IPS-15b (cell line): ENCODE data around the gene DAZAP1.
A peak's percentile ranks its signal among the peaks of the same experiment; 100 is the strongest.
"Not testable (repeated sequence)": the region's sequence is repeated elsewhere in the genome, so short reads cannot be mapped to it uniquely, and the experiment has no call there.

Source experiments
- H3K27me3 ChIP-seq: one replicate; pipeline ENCODE4 v1.6.1; 2013; ENCODE audit warnings: low read length; ENCODE audit not compliant: control insufficient read depth, insufficient read depth
- H3K36me3 ChIP-seq: one replicate; pipeline ENCODE4 v1.6.1; 2013; ENCODE audit warnings: low read length; ENCODE audit not compliant: control insufficient read depth, insufficient read depth
- H3K4me1 ChIP-seq: one replicate; pipeline ENCODE4 v1.6.1; 2013; ENCODE audit warnings: mild to moderate bottlenecking, low read length; ENCODE audit not compliant: control insufficient read depth, insufficient read depth
- H3K4me3 ChIP-seq: one replicate; pipeline ENCODE4 v1.5.1; 2013; ENCODE audit warnings: low read depth, low read length
- H3K9ac ChIP-seq: one replicate; pipeline ENCODE4 v1.6.1; 2013; ENCODE audit warnings: low read depth, mild to moderate bottlenecking, low read length
- H3K9me3 ChIP-seq: one replicate; pipeline ENCODE4 v1.6.1; 2013; ENCODE audit warnings: mild to moderate bottlenecking, low read length; ENCODE audit not compliant: control insufficient read depth, insufficient read depth

Gene DAZAP1

GRCh38 chr19:1438035-1438932, 30.9 kb downstream of the DAZAP1 start, which contains the start of gene RPS15:
RPS15 (plus strand) TSS chr19:1438396; CDS start chr19:1438426, 30 bp downstream.
- Histone ChIP-seq H3K27me3 (no peaks in the 10 kb centered on the region), H3K9me3 (no peaks in the 10 kb centered on the region), H3K9ac (peak within 1 kb of the TSS; percentile 98), H3K4me3 (peak within 1 kb of the TSS; percentile 89), H3K4me1 (no peaks in the 10 kb centered on the region), H3K36me3 (peaks cover 51% of the 10 kb centered on the region)

DNA sequence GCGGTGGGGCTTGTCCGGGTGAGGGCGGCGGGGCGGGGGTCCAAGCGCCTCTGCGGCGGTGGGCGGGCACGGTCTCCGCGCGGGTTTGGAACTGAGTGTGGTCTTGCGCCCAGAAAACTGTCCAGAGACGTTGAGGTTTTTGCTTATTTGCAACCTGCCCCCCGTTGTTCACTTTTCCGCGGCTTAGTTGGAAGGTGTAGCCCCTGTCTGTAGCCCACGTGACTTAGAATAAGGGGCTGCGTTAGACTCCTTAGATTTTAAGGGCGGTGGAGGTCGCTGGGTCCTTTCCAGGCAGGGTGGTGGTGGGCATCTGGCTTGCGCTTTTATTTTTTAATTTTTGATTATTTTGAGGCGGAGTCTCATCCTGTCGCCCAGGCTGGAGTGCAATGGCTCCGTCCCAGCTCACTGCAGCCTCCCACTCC, 31.6 kb downstream of the DAZAP1 start:
- Histone ChIP-seq H3K36me3 (peaks cover 44% of the 10 kb centered on the region), H3K9ac (peak overlapping the region; percentile 98), H3K4me3 (peak overlapping the region; percentile 89), H3K27me3 (no peaks in the 10 kb centered on the region), H3K4me1 (peaks cover 1% of the 10 kb centered on the region), H3K9me3 (no peaks in the 10 kb centered on the region)

DNA sequence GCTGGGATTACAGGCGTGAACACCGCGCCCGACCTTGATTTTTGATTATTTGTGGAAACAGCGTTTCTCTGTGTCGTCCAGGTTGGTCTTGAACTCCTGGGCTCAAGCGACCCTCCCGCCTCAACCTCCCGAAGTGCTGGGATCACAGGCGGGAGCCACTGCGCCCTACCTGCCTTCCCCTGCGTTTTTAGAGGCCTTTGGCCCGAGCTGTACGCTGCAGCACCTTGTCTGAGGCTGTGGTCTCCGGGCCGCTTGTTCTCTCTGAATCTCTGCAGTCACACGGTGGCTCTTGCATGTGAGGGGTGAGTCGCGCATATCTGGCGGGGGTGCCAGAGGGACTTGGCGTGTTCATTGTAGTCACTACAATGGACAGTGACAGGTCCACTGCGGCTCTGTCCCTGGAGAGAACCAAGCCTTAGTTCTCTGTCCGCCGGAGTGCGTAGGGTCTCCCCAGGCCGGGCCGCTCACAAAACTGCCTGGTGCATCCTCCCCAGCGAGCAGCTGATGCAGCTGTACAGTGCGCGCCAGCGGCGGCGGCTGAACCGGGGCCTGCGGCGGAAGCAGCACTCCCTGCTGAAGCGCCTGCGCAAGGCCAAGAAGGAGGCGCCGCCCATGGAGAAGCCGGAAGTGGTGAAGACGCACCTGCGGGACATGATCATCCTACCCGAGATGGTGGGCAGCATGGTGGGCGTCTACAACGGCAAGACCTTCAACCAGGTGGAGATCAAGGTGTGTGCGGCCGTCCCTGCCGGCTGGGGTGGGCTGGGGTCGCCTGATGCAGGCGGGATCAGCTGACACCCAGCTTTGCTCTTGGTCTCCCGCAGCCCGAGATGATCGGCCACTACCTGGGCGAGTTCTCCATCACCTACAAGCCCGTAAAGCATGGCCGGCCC, 32.4 kb downstream of the DAZAP1 start:
- Histone ChIP-seq H3K36me3 (peaks cover 36% of the 10 kb centered on the region), H3K9ac (peak overlapping the region; percentile 98), H3K4me3 (peak overlapping the region; percentile 89)
- H3K9me3 ChIP-seq, H3K4me1 ChIP-seq, H3K27me3 ChIP-seq: not testable (repeated sequence)

DNA sequence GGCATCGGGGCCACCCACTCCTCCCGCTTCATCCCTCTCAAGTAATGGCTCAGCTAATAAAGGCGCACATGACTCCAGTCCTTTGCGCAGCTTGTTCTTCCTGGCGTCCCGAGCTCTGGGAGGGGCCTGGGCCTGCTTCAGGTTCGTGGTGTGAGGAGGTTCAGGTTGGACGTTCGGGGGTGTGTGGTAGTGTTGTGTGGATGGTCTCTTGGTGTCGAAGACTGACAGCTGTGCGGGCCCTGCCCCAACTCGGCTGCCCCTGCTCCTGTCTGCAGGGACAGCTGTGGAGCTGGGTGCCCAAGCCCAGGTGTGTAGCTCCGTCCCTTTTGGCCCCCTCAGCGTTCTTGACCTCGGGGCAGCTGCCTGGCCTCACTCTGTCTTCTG, 33.0 kb downstream of the DAZAP1 start:
- no peak overlapping the region for H3K4me3 ChIP-seq
- H3K27me3 ChIP-seq = no peaks in the 10 kb centered on the region
- H3K36me3 ChIP-seq = peaks cover 34% of the 10 kb centered on the region
- no peaks in the 10 kb centered on the region for H3K9me3 ChIP-seq
- H3K4me1 ChIP-seq = peaks cover 3% of the 10 kb centered on the region
- H3K9ac ChIP-seq = no peak overlapping the region

DNA sequence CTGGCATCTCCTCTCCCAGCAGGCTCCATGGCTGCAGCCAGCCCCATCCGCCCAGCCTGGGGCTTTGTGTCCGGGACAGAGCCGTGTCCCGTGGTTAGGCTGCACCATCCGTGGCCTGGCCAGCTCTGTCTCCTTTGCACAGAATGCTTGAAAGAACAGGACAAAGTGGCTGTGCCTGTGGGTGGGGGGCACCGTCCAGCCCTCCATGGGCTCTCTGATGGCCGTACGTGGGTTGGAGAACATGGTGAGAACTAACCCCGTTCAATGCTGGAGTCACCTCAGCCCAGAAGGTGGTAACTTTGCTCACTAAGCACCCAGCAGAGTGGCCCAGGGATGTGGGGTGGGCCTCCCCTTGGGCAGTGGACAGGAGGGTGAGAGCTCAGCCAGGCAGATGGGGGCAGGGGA, 33.6 kb downstream of the DAZAP1 start:
- Histone ChIP-seq H3K4me1 (peaks cover 3% of the 10 kb centered on the region), H3K27me3 (no peaks in the 10 kb centered on the region), H3K9ac (no peak overlapping the region), H3K9me3 (no peaks in the 10 kb centered on the region), H3K36me3 (peaks cover 30% of the 10 kb centered on the region), H3K4me3 (no peak overlapping the region)

GRCh38 chr19:1441677-1442438, 34.5 kb downstream of the DAZAP1 start:
- Histone ChIP-seq H3K36me3 (peaks cover 30% of the 10 kb centered on the region), H3K4me1 (peaks cover 3% of the 10 kb centered on the region), H3K27me3 (peaks cover 3% of the 10 kb centered on the region), H3K9ac (no peak overlapping the region), H3K9me3 (no peaks in the 10 kb centered on the region), H3K4me3 (no peak overlapping the region)

DNA sequence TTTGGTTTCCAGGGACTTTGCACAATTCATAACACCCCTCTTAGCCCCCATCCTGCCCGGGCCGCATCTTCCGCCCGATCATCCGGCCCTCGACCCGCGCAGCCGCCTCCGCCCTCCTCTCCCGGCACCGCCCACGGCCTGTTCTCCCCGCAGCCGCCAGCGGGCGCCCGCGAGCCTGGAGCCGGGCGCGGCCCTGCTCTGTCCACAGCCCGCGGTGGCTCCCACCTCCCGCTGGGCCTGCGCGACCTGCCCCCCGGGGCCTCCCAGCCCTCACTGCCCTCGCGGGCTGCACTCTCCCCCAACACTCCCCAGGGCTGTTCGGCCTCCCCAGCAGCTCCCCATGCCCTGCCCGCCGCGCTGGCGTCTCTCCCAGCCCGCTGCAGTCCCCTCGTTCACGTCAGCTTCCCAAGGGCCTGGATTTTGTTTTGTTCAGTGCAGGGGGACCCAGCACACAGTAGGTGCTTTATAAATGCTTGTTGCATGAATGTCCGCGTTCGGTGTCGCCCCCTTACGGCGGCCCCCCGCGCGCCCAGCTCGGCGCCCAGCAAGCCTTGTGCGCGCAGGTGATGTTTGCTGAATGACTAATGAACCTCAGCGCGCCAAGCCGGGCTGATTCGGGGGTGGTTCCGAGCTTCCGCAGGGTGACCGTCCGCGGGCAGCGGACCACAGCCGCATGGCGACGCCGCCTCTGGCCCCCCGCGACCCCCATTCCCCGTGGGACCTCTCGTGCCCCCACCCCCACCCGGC, 38.0 kb downstream of the DAZAP1 start:
- Histone ChIP-seq H3K4me1 (peaks cover 3% of the 10 kb centered on the region), H3K36me3 (peaks cover 20% of the 10 kb centered on the region), H3K27me3 (peaks cover 33% of the 10 kb centered on the region), H3K9ac (no peak overlapping the region), H3K4me3 (peak overlapping the region; percentile 58), H3K9me3 (no peaks in the 10 kb centered on the region)

DNA sequence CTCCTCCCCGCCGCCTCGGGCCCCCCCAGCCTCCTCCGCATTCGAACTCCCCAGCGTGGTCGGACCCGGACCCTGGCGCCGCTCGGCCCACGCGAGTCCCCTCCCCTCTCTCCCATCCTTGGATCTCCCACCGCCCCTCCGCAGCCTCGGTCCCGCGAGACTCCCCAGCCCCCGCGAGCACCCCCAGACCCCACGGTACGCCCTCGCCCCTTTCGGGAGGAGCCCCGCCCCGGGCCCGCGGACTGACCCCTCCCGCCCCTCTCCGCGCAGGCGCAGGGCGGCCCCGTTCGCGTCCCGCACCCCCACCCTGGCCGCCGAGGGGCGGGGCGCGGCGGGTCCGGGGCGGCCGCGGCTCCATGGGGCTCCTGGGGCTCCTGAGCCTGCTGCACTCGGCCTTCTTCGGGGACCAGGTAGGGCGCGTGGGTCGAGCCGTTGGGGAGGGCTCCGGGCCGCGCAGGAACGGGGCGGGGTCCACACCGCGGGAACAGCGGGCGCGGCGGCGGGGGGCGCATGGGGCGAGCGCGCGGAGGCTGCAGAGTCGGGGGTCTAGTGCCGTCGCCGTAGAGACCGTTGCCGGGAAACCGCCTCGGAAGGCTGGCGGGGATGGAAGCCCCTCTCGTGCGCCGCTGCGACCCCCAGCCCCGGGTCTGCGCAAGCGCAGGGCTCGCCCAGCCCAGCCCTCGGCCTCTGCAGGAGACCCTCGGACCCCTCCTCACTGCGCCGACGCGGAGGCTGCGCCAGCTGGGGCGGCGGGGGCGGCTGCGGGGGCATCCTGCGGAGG, 38.7 kb downstream of the DAZAP1 start:
- Histone ChIP-seq H3K9me3 (no peaks in the 10 kb centered on the region), H3K4me3 (peak overlapping the region; percentile 58), H3K9ac (no peak overlapping the region), H3K36me3 (peaks cover 12% of the 10 kb centered on the region), H3K4me1 (peaks cover 3% of the 10 kb centered on the region), H3K27me3 (peaks cover 41% of the 10 kb centered on the region)

DNA sequence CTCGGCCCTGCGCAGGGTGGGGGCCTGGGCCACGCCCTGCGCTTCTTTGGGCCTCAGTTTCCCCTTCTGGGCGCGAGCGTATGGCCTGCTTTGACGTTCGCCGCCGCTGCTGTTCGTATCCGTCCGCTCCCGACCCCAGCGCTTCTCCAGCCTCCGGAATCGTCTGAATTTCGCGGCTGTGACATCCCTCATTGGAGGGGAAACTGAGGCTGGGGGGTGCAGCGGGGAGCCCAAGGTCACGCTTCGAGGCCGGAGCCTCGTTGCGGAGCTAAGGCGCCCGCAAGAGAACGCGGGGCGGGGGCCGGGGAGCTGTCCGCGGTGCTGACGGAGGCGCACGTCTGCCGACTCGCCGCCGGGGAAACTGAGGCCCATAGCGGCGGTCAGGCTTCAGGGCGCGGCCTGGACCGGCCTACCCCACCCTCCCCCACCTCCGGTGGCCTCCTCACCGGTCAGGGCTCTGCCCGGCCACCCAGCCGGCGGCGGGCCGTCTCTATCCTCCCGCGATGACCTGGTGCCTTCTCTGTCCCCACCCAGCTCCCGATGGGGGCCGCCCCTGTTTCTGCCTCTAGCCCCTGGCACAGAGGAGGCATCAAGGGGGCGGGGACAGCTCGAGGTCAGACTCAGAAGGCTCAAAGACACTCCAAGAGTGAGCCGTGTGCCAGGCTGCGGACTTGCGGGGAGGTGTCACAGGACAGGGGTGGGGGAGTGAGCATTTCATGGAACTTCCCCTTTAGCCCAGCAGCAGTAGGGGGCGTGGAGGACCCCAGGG, 39.5 kb downstream of the DAZAP1 start:
- Histone ChIP-seq H3K4me1 (peaks cover 3% of the 10 kb centered on the region), H3K27me3 (peaks cover 46% of the 10 kb centered on the region), H3K9me3 (no peaks in the 10 kb centered on the region), H3K36me3 (peaks cover 5% of the 10 kb centered on the region), H3K9ac (no peak overlapping the region), H3K4me3 (peak overlapping the region; percentile 32)

DNA sequence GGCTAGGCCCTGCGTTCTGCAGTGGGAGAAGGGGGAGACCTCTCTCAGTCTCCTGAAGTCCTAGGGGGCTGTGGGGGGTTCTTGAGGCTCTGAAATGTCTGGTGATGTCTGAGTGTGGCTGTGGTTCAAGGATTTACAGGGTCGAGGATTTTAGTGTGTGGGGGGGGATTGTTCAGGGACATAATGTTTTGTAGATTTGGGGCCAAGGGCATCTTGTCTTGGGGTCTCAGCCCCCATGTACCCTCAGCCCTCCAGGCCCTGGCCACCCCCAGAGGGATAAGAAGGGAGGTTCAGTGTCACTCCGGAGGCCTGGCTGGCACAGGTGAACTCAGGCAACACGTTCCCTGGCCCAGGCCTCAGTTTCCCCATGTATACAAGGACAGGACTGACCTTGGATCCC, 40.1 kb downstream of the DAZAP1 start:
- H3K27me3 ChIP-seq = peaks cover 52% of the 10 kb centered on the region
- H3K36me3 ChIP-seq = no peaks in the 10 kb centered on the region
- H3K9ac ChIP-seq = no peak overlapping the region
- H3K4me1 ChIP-seq = peaks cover 3% of the 10 kb centered on the region
- no peaks in the 10 kb centered on the region for H3K9me3 ChIP-seq
- H3K4me3 ChIP-seq = no peak overlapping the region
